GM12878 (cell line): ENCODE measurements around the gene ITGAV. TPM values are rescaled to one million over a fixed set of nuclear protein-coding genes. Genes with fewer than 3 reads are reported as not detected.

Source experiments
- ATAC-seq: fragments of 200-7000 bp; cut with Tn5 transposase; 3 replicates; pipeline ENCODE4 v1.9.1; 2020; ENCODE audit warnings: mild to moderate bottlenecking, moderate library complexity
- BruUV-seq: library from RNA; stranded (reverse); fragments of 400-500 nt; replicated peaks from 2 replicates; lab custom pipeline; 2021; lab: Mats Ljungman, UMichigan
- CTCF ChIA-PET: fragments of 300-600 bp; sonication (Branson Sonifier 250); formaldehyde crosslinking; extraction: SDS; loops from one replicate; lab custom pipeline; 2021; ENCODE audit warnings: inconsistent platforms; lab: Yijun Ruan, JAX
- POLR2A ChIA-PET: fragments of 350-600 bp; formaldehyde crosslinking; extraction: SDS; loops from one replicate; lab custom pipeline; 2021; ENCODE audit warnings: inconsistent platforms; lab: Charles Lee
- RAD21 ChIA-PET: fragments of 300-600 bp; sonication (Branson Sonifier 250); formaldehyde crosslinking; loops from one replicate; lab custom pipeline; 2023; ENCODE audit warnings: antibody characterized with exemption; ENCODE audit not compliant: unreplicated experiment; lab: Charles Lee
- SMC1A ChIA-PET: fragments of 300-600 bp; sonication (Branson Sonifier 250); formaldehyde crosslinking; loops from one replicate; lab custom pipeline; 2023; ENCODE audit not compliant: unreplicated experiment, uncharacterized antibody; lab: Charles Lee
- DNase-seq: peaks from one replicate; pipeline ENCODE4 v3.0.0-alpha.2; 2011; ENCODE audit warnings: low read depth, low spot score
- FAIRE-seq: peaks from 3 replicates; lab custom pipeline; 2011; peaks lifted over from hg19 to GRCh38; lab: Jason Lieb, UNC
- H2AFZ ChIP-seq: 2 replicates; pipeline ENCODE4 v1.6.0; 2011; ENCODE audit warnings: low read depth, low read length, control low read depth; ENCODE audit not compliant: control insufficient read depth
- H3K27ac ChIP-seq: 2 replicates; pipeline ENCODE4 v1.5.1; 2011; ENCODE audit warnings: control low read depth; ENCODE audit not compliant: control insufficient read depth, insufficient read depth
- H3K27me3 ChIP-seq, 2 experiments: replicated peaks in 1 of 2; 2 replicates each; pipeline versions ENCODE4 v1.6.0 to v1.6.1; 2011; ENCODE audit warnings: low read length in 1 of 2; ENCODE audit not compliant: control insufficient read depth in 2 of 2, insufficient read depth in 2 of 2
- H3K36me3 ChIP-seq, 2 experiments: 2 replicates each; pipeline ENCODE4 v1.5.1; 2011; ENCODE audit warnings: low read length in 1 of 2; ENCODE audit not compliant: control insufficient read depth in 2 of 2, insufficient read depth in 2 of 2
- H3K4me1 ChIP-seq: 2 replicates; pipeline ENCODE4 v1.6.1; 2011; ENCODE audit warnings: mild to moderate bottlenecking, low read length, moderate library complexity, mixed read lengths; ENCODE audit not compliant: control insufficient read depth, insufficient read depth
- H3K4me2 ChIP-seq: 2 replicates; pipeline ENCODE4 v1.6.0; 2011; ENCODE audit warnings: control low read depth; ENCODE audit not compliant: control insufficient read depth, insufficient read depth
- H3K4me3 ChIP-seq: fragments of 200-600 bp; sonication (generic); 2 replicates; pipeline ENCODE4 v1.5.1; 2016
- H3K79me2 ChIP-seq: 2 replicates; pipeline ENCODE4 v1.6.0; 2011; ENCODE audit warnings: low read length; ENCODE audit not compliant: control insufficient read depth, insufficient read depth
- H3K9ac ChIP-seq: 2 replicates; pipeline ENCODE4 v1.8.0; 2011; ENCODE audit warnings: low read length, control low read depth, mixed read lengths; ENCODE audit not compliant: control insufficient read depth, insufficient read depth
- H3K9me3 ChIP-seq: replicated peaks from 3 replicates; pipeline ENCODE4 v1.5.1; 2011; ENCODE audit warnings: mild to moderate bottlenecking, low read length; ENCODE audit not compliant: control insufficient read depth, insufficient read depth
- H4K20me1 ChIP-seq: 2 replicates; pipeline ENCODE4 v1.6.0; 2011; ENCODE audit not compliant: control insufficient read depth, insufficient read depth
- CBX3 ChIP-seq: fragments of 200-600 bp; sonication (generic); IDR thresholded peaks from 2 replicates; pipeline ENCODE4 v1.6.1; 2016; ENCODE audit warnings: low read depth, borderline replicate concordance
- CBX5 ChIP-seq: sonication (generic); IDR thresholded peaks from 2 replicates; pipeline ENCODE4 v1.6.1; 2016; ENCODE audit warnings: low read depth, moderate library complexity, mild to moderate bottlenecking, inconsistent platforms
- CHD2 ChIP-seq: IDR thresholded peaks from 2 replicates; pipeline ENCODE4 v1.6.1; 2011; ENCODE audit warnings: low read depth, low read length, improper control_type of control experiment, borderline replicate concordance
- EED ChIP-seq: sonication (generic); IDR thresholded peaks from 2 replicates; pipeline ENCODE4 v1.6.1; 2016; ENCODE audit warnings: antibody characterized with exemption, low read depth
- FOXK2 ChIP-seq: fragments of 450-650 bp; IDR thresholded peaks from 2 replicates; pipeline ENCODE4 v1.6.1; 2017; ENCODE audit warnings: mild to moderate bottlenecking, moderate library complexity
- MEF2B ChIP-seq: fragments of 450-650 bp; IDR thresholded peaks from 2 replicates; pipeline ENCODE4 v1.6.1; 2018; ENCODE audit warnings: mild to moderate bottlenecking, moderate library complexity; ENCODE audit not compliant: partially characterized antibody, poor library complexity, severe bottlenecking
- MYC ChIP-seq: IDR thresholded peaks from 2 replicates; pipeline ENCODE4 v1.6.1; 2011; ENCODE audit warnings: mild to moderate bottlenecking, low read length, moderate library complexity, inconsistent platforms; ENCODE audit not compliant: insufficient read depth, insufficient replicate concordance, insufficient read length, severe bottlenecking
- NRF1 ChIP-seq: conservative IDR thresholded peaks from 2 replicates; pipeline ENCODE4 v1.6.1; 2011; ENCODE audit warnings: mild to moderate bottlenecking, low read depth, low read length, improper control_type of control experiment
- PAX8 ChIP-seq: fragments of 450-650 bp; IDR thresholded peaks from 2 replicates; pipeline ENCODE4 v1.6.1; 2017; ENCODE audit warnings: mild to moderate bottlenecking, moderate library complexity
- PKNOX1 ChIP-seq: fragments of 450-650 bp; IDR thresholded peaks from 2 replicates; pipeline ENCODE4 v1.6.1; 2016; ENCODE audit warnings: mild to moderate bottlenecking
- POLR2A ChIP-seq: IDR thresholded peaks from 2 replicates; pipeline ENCODE4 v1.6.1; 2011; ENCODE audit warnings: low read depth, mild to moderate bottlenecking, low read length
- RAD21 ChIP-seq: IDR thresholded peaks from 2 replicates; pipeline ENCODE4 v1.6.1; 2011; ENCODE audit warnings: mild to moderate bottlenecking, low read depth, low read length, moderate library complexity; ENCODE audit not compliant: insufficient read depth
- TCF3 ChIP-seq: IDR thresholded peaks from 2 replicates; pipeline ENCODE4 v1.6.1; 2012; ENCODE audit warnings: low read depth, mild to moderate bottlenecking, low read length, borderline replicate concordance; ENCODE audit not compliant: insufficient read depth
- YBX1 ChIP-seq: fragments of 450-650 bp; IDR thresholded peaks from 2 replicates; pipeline ENCODE4 v1.6.1; 2016; ENCODE audit warnings: antibody characterized with exemption
- ZNF274 ChIP-seq: IDR thresholded peaks from one replicate; pipeline ENCODE4 v1.8.0; 2011; ENCODE audit not compliant: insufficient read length, insufficient read depth
- ZNF384 ChIP-seq: IDR thresholded peaks from 2 replicates; pipeline ENCODE4 v1.6.1; 2012; ENCODE audit warnings: low read depth, mild to moderate bottlenecking, low read length, improper control_type of control experiment, borderline replicate concordance
- WGBS: methylation state at CpG from one replicate; pipeline ENCODE4 v1.1.6; 2016; ENCODE audit warnings: low lambda C conversion rate; ENCODE audit not compliant: insufficient replicate concordance, insufficient coverage; ENCODE audit errors: missing lambda C conversion rate; 5-methylcytosine and 5-hydroxymethylcytosine counted together
- in situ Hi-C: fragments of 300-500 bp; cut with MboI; formaldehyde crosslinking; loops from 9 replicates; pipeline ENCODE4 v1.14.3; 2018; ENCODE audit warnings: mixed read lengths
- intact Hi-C: fragments of 100-400 bp; cut with micrococcal nuclease; formaldehyde crosslinking; loops from one replicate; pipeline ENCODE4 v1.14.2; 2022; ENCODE audit not compliant: unreplicated experiment
- polyA plus RNA-seq, 11 experiments: library from polyadenylated mRNA; depleted of rRNA in 4 of 11; unstranded in 6 of 11; stranded (reverse) in 5 of 11; fragments of >200 nt; fragmentation: Nextera tagmentation in 4 of 11; fragmentation: Illumina TruSeq in 1 of 11; extraction: Ambion mirVana in 4 of 11; extraction: Trizol in 1 of 11; gene quantifications; 1 replicate in 1 of 11; 2 replicates in 10 of 11; pipeline versions ENCODE4 v1.2.1 to v1.2.3, GENCODE V29; 2011 to 2016; ENCODE audit warnings: inconsistent platforms in 2 of 11, missing spikeins in 2 of 11, low read depth in 1 of 11
- total RNA-seq, 4 experiments: library from RNA; depleted of rRNA in 3 of 4; stranded (reverse); fragments of >200 nt in 3 of 4; fragmentation: Illumina TruSeq in 1 of 4; extraction: Trizol in 1 of 4; gene quantifications; 2 replicates each; pipeline versions ENCODE4 v1.2.1 to v1.2.3, GENCODE V29; 2013 to 2021

ITGAV gene
- total and polyA plus RNA-seq, 10 of the 15 experiments (the other 5 are each of a cell fraction or from before 2014, with no cell fraction given), result 2.1 to 10.8 (median 6.1) TPM

- no peak for TF ChIP-seq CBX3
- TF ChIP-seq TCF3, result no peak
- TF ChIP-seq ZNF384, result peak; percentile 85
- TF ChIP-seq YBX1, result no peak
- peak; percentile 95 for TF ChIP-seq RAD21
- no peak for TF ChIP-seq MEF2B
- no peak for TF ChIP-seq FOXK2
- no peak for TF ChIP-seq MYC
- TF ChIP-seq CHD2, result no peak
- TF ChIP-seq PAX8, result no peak
- TF ChIP-seq PKNOX1, result no peak
- 0 out of 2 replicates have a peak, but pooled peaks have one; percentile 31 for TF ChIP-seq CBX5
- TF ChIP-seq NRF1, result no peak
- no peak for TF ChIP-seq POLR2A
- TF ChIP-seq, all 136 proteins: peak for 6
Measured at GRCh38 chr2:186641807-186642321, 52.0 kb downstream of the ITGAV start (continued).

- in situ Hi-C loops, result loop anchor here (5.0 kb wide), 1 partner anchor 137 kb away; no protein-coding TSS in a partner anchor
- ChIA-PET RAD21 (no interaction called here), POLR2A (no interaction called here)
- Histone ChIP-seq H4K20me1 (no peaks in the 10 kb centered on the region), H3K79me2 (no peaks in the 10 kb centered on the region)
- TF ChIP-seq FOXK2, result no peak
- TF ChIP-seq POLR2A, result no peak
- TF ChIP-seq EED, result no peak
- no peak for TF ChIP-seq PKNOX1
- TF ChIP-seq ZNF274, result no peak
- TF ChIP-seq, all 136 proteins: peak for 0
- Histone ChIP-seq H3K9me3 (no peaks in the 10 kb centered on the region), H3K4me2 (no peak overlapping the region), H3K9ac (no peak overlapping the region), H3K36me3 (no peaks in the 10 kb centered on the region; a peak in 1 of 4 replicates), H2AFZ (no peak overlapping the region), H3K27ac (no peak overlapping the region), H3K27me3 (no peaks in the 10 kb centered on the region), H3K4me1 (peaks cover 19% of the 10 kb centered on the region), H3K4me3 (no peak overlapping the region)
- SMC1A ChIA-PET, result interaction anchor here (0.7 kb wide), 1 partner anchor 808 kb away, joined by 3 read pairs; no protein-coding TSS in a partner anchor
- FAIRE-seq (no peak), ATAC-seq (no peak), DNase-seq (no peak)
- 86% methylated on average over 5 of the region's 5 CpGs for WGBS
- intact Hi-C loops, result no loop called here
- no TSS peak for BruUV-seq
- CTCF ChIA-PET, result interaction anchor here (0.6 to 1.6 kb wide), 4 partner anchors 61 to 148 kb away, joined by 3 to 8 read pairs (median 4); no protein-coding TSS in a partner anchor
Measured at GRCh38 chr2:186644791-186645190, 54.9 kb downstream of the ITGAV start.
